BLaER1 (cell line): ENCODE results near the gene ATG2B.
A peak's percentile ranks its signal among the peaks of the same experiment; 100 is the strongest.
"Not testable (repeated sequence)": the region's sequence is repeated elsewhere in the genome, so short reads cannot be mapped to it uniquely, and the experiment has no call there.

Source experiments
- H3K27ac ChIP-seq: shearing (Covaris generic); formaldehyde crosslinking; 2 replicates; pipeline ENCODE4 v1.8.1; 2022
- H3K27me3 ChIP-seq: shearing (Covaris generic); formaldehyde crosslinking; 2 replicates; pipeline ENCODE4 v1.8.1; 2022
- H3K36me3 ChIP-seq: shearing (Covaris generic); formaldehyde crosslinking; 2 replicates; pipeline ENCODE4 v1.8.1; 2022
- H3K4me1 ChIP-seq: shearing (Covaris generic); formaldehyde crosslinking; 2 replicates; pipeline ENCODE4 v1.8.1; 2022
- H3K4me2 ChIP-seq: shearing (Covaris generic); formaldehyde crosslinking; 2 replicates; pipeline ENCODE4 v1.8.1; 2022
- H3K4me3 ChIP-seq: shearing (Covaris generic); formaldehyde crosslinking; 2 replicates; pipeline ENCODE4 v1.8.1; 2022
- H3K9ac ChIP-seq: shearing (Covaris generic); formaldehyde crosslinking; 2 replicates; pipeline ENCODE4 v1.8.1; 2022
- H3K9me3 ChIP-seq: shearing (Covaris generic); formaldehyde crosslinking; 2 replicates; pipeline ENCODE4 v1.8.1; 2022
- H4K20me1 ChIP-seq: shearing (Covaris generic); formaldehyde crosslinking; 2 replicates; pipeline ENCODE4 v1.8.1; 2022
- Cebpa-rat ChIP-seq: shearing (Covaris generic); IDR thresholded peaks from 2 replicates; pipeline ENCODE4 v1.8.1; 2022

ATG2B gene

GRCh38 chr14:96250485-96250884, 112.7 kb downstream of the ATG2B start:
- TF ChIP-seq Cebpa-rat = no peak
- H3K9me3 ChIP-seq = no peaks in the 10 kb centered on the region
- no peaks in the 10 kb centered on the region for H3K27me3 ChIP-seq
- no peaks in the 10 kb centered on the region for H3K36me3 ChIP-seq
- H3K4me3 ChIP-seq = no peak overlapping the region
- H3K4me1 ChIP-seq = no peaks in the 10 kb centered on the region
- H4K20me1 ChIP-seq = no peaks in the 10 kb centered on the region
- no peak overlapping the region for H3K27ac ChIP-seq
- H3K4me2 ChIP-seq = no peak overlapping the region
- H3K9ac ChIP-seq = no peak overlapping the region

- Histone ChIP-seq H3K9ac (no peak overlapping the region), H3K27me3 (no peaks in the 10 kb centered on the region), H3K36me3 (no peaks in the 10 kb centered on the region), H3K4me2 (no peak overlapping the region), H3K9me3 (no peaks in the 10 kb centered on the region), H3K27ac (no peak overlapping the region), H4K20me1 (no peaks in the 10 kb centered on the region), H3K4me3 (no peak overlapping the region), H3K4me1 (no peaks in the 10 kb centered on the region)
- TF ChIP-seq Cebpa-rat = no peak
Measured at GRCh38 chr14:96249029-96249428, 114.1 kb downstream of the ATG2B start.

- Histone ChIP-seq H3K4me3 (no peak overlapping the region), H3K27me3 (no peaks in the 10 kb centered on the region), H3K4me1 (no peaks in the 10 kb centered on the region), H3K9me3 (no peaks in the 10 kb centered on the region), H4K20me1 (no peaks in the 10 kb centered on the region), H3K4me2 (no peak overlapping the region), H3K27ac (no peak overlapping the region), H3K36me3 (no peaks in the 10 kb centered on the region), H3K9ac (no peak overlapping the region)
- TF ChIP-seq Cebpa-rat = no peak
Measured at GRCh38 chr14:96247031-96247430, 116.1 kb downstream of the ATG2B start.

GRCh38 chr14:96246539-96246847, 116.6 kb downstream of the ATG2B start:
- Histone ChIP-seq H4K20me1 (no peaks in the 10 kb centered on the region), H3K4me3 (no peak overlapping the region), H3K4me1 (no peaks in the 10 kb centered on the region), H3K9me3 (no peaks in the 10 kb centered on the region), H3K4me2 (no peak overlapping the region), H3K27ac (no peak overlapping the region), H3K9ac (no peak overlapping the region), H3K36me3 (no peaks in the 10 kb centered on the region), H3K27me3 (no peaks in the 10 kb centered on the region)
- TF ChIP-seq Cebpa-rat = no peak

GRCh38 chr14:96245710-96246538, 117.2 kb downstream of the ATG2B start:
- Histone ChIP-seq H3K4me2 (no peak overlapping the region), H3K4me3 (no peak overlapping the region), H3K27me3 (no peaks in the 10 kb centered on the region), H4K20me1 (no peaks in the 10 kb centered on the region), H3K36me3 (no peaks in the 10 kb centered on the region), H3K9me3 (no peaks in the 10 kb centered on the region), H3K9ac (no peak overlapping the region), H3K4me1 (no peaks in the 10 kb centered on the region), H3K27ac (no peak overlapping the region)
- no peak for TF ChIP-seq Cebpa-rat

- not testable (repeated sequence) for H3K9me3 ChIP-seq, H4K20me1 ChIP-seq, H3K4me3 ChIP-seq, H3K9ac ChIP-seq, H3K27ac ChIP-seq, H3K4me1 ChIP-seq, H3K4me2 ChIP-seq, H3K36me3 ChIP-seq, H3K27me3 ChIP-seq
Measured at GRCh38 chr14:96245074-96245473, 118.1 kb downstream of the ATG2B start.

- no peak overlapping the region for H3K4me3 ChIP-seq
Measured at GRCh38 chr14:96243785-96244184, 119.4 kb downstream of the ATG2B start.

GRCh38 chr14:96242126-96242525, 121.0 kb downstream of the ATG2B start:
- Histone ChIP-seq H3K27me3 (no peaks in the 10 kb centered on the region), H3K36me3 (no peaks in the 10 kb centered on the region), H3K4me1 (no peaks in the 10 kb centered on the region), H3K4me3 (no peak overlapping the region), H3K27ac (no peak overlapping the region), H3K9ac (no peak overlapping the region), H4K20me1 (no peaks in the 10 kb centered on the region), H3K4me2 (no peak overlapping the region), H3K9me3 (no peaks in the 10 kb centered on the region)
- TF ChIP-seq Cebpa-rat = 0 out of 2 replicates have a peak, but pooled peaks have one; percentile 18

More at GRCh38 chr14:96243785-96244184, 119.4 kb downstream of the ATG2B start:
- TF ChIP-seq Cebpa-rat = no peak
- H3K4me1 ChIP-seq = no peaks in the 10 kb centered on the region
- no peaks in the 10 kb centered on the region for H3K9me3 ChIP-seq
- H3K9ac ChIP-seq = no peak overlapping the region
- H3K27me3 ChIP-seq = no peaks in the 10 kb centered on the region
- no peak overlapping the region for H3K4me2 ChIP-seq
- H3K36me3 ChIP-seq = no peaks in the 10 kb centered on the region
- H4K20me1 ChIP-seq = no peaks in the 10 kb centered on the region
- no peak overlapping the region for H3K27ac ChIP-seq

- TF ChIP-seq Cebpa-rat = no peak
- Histone ChIP-seq H3K36me3 (no peaks in the 10 kb centered on the region), H3K27me3 (no peaks in the 10 kb centered on the region), H3K27ac (no peak overlapping the region), H4K20me1 (no peaks in the 10 kb centered on the region), H3K4me1 (no peaks in the 10 kb centered on the region), H3K9me3 (no peaks in the 10 kb centered on the region), H3K4me2 (no peak overlapping the region), H3K9ac (no peak overlapping the region), H3K4me3 (no peak overlapping the region)
Measured at GRCh38 chr14:96240641-96241040, 122.5 kb downstream of the ATG2B start.

- H3K4me2 ChIP-seq = no peak overlapping the region
- H3K9ac ChIP-seq = no peak overlapping the region
- H4K20me1 ChIP-seq = no peaks in the 10 kb centered on the region
- no peaks in the 10 kb centered on the region for H3K9me3 ChIP-seq
- H3K4me1 ChIP-seq = no peaks in the 10 kb centered on the region
- no peak overlapping the region for H3K27ac ChIP-seq
- H3K36me3 ChIP-seq = no peaks in the 10 kb centered on the region
- no peaks in the 10 kb centered on the region for H3K27me3 ChIP-seq
- TF ChIP-seq Cebpa-rat = no peak
- no peak overlapping the region for H3K4me3 ChIP-seq
Measured at GRCh38 chr14:96239711-96240141, 123.4 kb downstream of the ATG2B start.
